NB4 (cell line): ENCODE data around the gene MEGF8.

Experiments
- DNase-seq: peaks from one replicate; pipeline ENCODE4 v3.0.0; 2010; ENCODE audit warnings: low read depth
- H3K4me3 ChIP-seq: one replicate; pipeline ENCODE4 v1.5.1; 2011; ENCODE audit warnings: mild to moderate bottlenecking, low read depth, low read length, moderate library complexity
- CTCF ChIP-seq: IDR thresholded peaks from one replicate; pipeline ENCODE4 v1.5.1; 2012; ENCODE audit warnings: low read depth, low read length
- MAX ChIP-seq: IDR thresholded peaks from 2 replicates; pipeline ENCODE4 v1.6.1; 2011; ENCODE audit warnings: low read depth, low read length
- MYC ChIP-seq: IDR thresholded peaks from 2 replicates; pipeline ENCODE4 v1.6.1; 2011; ENCODE audit warnings: low read depth, low read length
- POLR2A ChIP-seq: IDR thresholded peaks from 2 replicates; pipeline ENCODE4 v1.6.1; 2011; ENCODE audit warnings: mild to moderate bottlenecking; ENCODE audit not compliant: insufficient read length; ENCODE audit errors: extremely low read depth

MEGF8 gene

GRCh38 chr19:42279902-42280814 is 45.3 kb upstream of the MEGF8 start:
- no peak for TF ChIP-seq MYC
- peak; percentile 56 for TF ChIP-seq CTCF
- TF ChIP-seq MAX, result no peak
- DNase-seq, result peak; percentile 92
- peak overlapping the region; percentile 62 for H3K4me3 ChIP-seq

- TF ChIP-seq POLR2A (no peak), CTCF (no peak), MYC (no peak), MAX (no peak)
- no peak overlapping the region for H3K4me3 ChIP-seq
- DNase-seq, result peak; percentile 76
Observed at GRCh38 chr19:42280815-42281145, 44.7 kb upstream of the MEGF8 start.

- DNase-seq, result no peak
Observed at GRCh38 chr19:42281146-42281826, 44.1 kb upstream of the MEGF8 start.

GRCh38 chr19:42281827-42282762 is 43.3 kb upstream of the MEGF8 start:
- H3K4me3 ChIP-seq, result no peak overlapping the region
- no peak for TF ChIP-seq CTCF
- peak; percentile 67 for DNase-seq

More at GRCh38 chr19:42281146-42281826, 44.1 kb upstream of the MEGF8 start:
- no peak for TF ChIP-seq MAX
- no peak for TF ChIP-seq POLR2A
- no peak for TF ChIP-seq CTCF
- TF ChIP-seq MYC, result no peak
- peak overlapping the region; percentile 25 for H3K4me3 ChIP-seq

GRCh38 chr19:42282819-42283187 is 42.6 kb upstream of the MEGF8 start:
- H3K4me3 ChIP-seq, result no peak overlapping the region
- TF ChIP-seq MYC, result no peak
- no peak for TF ChIP-seq CTCF
- no peak for TF ChIP-seq MAX
- TF ChIP-seq POLR2A, result no peak
- DNase-seq, result no peak
